Measurements from ENCODE around the gene CASP10. TPM values are rescaled to one million over a fixed set of nuclear protein-coding genes. Genes with fewer than 3 reads are reported as not detected.

CASP10 gene
- total RNA-seq, 1 donor from 2014 or later: 38.6 TPM

DNA sequence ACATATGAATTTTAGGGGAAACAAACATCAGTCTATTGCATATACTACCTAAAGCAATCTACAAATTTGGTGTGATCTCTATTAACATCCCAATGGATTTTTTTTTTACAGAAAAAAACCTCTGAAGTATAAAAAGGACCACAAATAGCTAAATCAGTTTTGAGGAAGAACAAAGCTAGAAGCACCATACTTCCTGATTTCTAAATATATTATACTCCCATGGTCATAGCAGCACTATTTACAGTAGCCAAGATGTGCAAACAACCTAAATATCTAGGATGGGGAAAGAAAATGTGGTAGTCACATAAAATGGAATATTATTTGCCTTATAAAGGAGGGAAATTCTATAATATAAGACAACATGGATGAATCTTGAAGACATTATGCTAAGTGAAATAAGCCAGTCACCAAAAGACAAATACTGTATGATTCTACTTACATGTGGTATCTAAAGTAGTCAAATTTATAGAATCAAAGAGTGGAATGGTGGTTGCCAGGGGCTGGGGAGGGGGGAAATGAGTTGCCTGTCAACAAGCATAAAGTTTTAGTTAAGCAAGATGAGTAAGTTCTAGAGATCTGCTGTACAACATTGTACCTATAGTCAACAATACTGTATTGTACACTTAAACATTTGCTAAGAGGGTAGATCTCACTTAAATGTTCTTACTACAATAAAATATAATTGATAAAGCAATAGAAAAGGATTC, 59.8 kb downstream of the CASP10 start:
- DNase-seq (ENCODE audit: low spot score): no peak
- Mint-ChIP-seq H3K4me3 (ENCODE audit: unreplicated experiment) (no peak overlapping the region), H3K9me3 (ENCODE audit: unreplicated experiment) (no peaks in the 10 kb centered on the region), H3K36me3 (ENCODE audit: low read depth, unreplicated experiment) (no peaks in the 10 kb centered on the region), H3K4me1 (ENCODE audit: unreplicated experiment) (peaks cover 3% of the 10 kb centered on the region), H3K27ac (ENCODE audit: unreplicated experiment) (no peak overlapping the region), H3K27me3 (ENCODE audit: unreplicated experiment) (peaks cover 1% of the 10 kb centered on the region)
- TF ChIP-seq CTCF (IDR thresholded peaks at IDR 0.05; ENCODE audit: unreplicated experiment): no peak

DNA sequence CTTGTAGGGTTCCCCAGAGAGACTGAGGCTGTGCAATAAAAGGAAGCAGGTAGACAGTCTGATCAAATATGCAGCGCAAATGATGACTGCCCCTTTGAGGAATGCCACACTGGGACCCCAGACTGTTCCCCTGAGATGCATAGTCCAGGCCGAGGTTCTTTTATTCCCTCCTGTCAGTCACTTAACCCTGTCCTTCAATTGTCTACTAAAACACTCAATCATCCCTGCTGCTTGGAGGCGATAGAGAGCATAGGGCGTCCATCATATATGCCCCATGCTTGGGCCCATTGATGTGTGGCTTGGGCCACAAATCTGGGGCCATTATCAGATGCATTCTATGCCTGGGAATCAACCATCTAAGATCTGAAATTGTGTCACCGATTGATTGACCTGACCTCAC, 61.9 kb downstream of the CASP10 start:
- H3K36me3 Mint-ChIP-seq (ENCODE audit: low read depth, unreplicated experiment): peaks cover 4% of the 10 kb centered on the region
- H3K4me1 Mint-ChIP-seq (ENCODE audit: unreplicated experiment): no peaks in the 10 kb centered on the region
- H3K9me3 Mint-ChIP-seq (ENCODE audit: unreplicated experiment): no peaks in the 10 kb centered on the region
- no peak overlapping the region for H3K27ac Mint-ChIP-seq (ENCODE audit: unreplicated experiment)
- H3K27me3 Mint-ChIP-seq (ENCODE audit: unreplicated experiment): peaks cover 1% of the 10 kb centered on the region
- no peak for DNase-seq (ENCODE audit: low spot score)
- no peak overlapping the region for H3K4me3 Mint-ChIP-seq (ENCODE audit: unreplicated experiment)
- TF ChIP-seq CTCF (IDR thresholded peaks at IDR 0.05; ENCODE audit: unreplicated experiment): no peak

DNA sequence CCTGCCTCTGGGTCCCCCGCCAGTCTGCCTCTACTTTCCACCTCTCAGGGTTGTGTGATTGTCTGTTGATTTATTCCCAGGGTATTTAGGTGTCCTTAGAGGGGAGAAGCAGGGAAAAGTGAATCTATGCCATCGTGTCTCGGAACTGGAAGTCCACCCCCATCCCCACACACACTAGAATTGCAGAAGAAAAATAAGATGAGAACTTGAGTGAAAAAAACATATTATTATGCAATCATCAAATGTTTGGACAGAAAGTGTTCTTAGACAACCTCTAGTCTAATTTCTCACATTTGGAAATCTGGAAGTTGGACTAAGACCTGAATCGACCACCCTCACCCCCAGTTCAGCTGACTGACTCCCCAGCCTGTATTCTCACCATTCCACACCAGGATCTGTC, 63.3 kb downstream of the CASP10 start:
- DNase-seq (ENCODE audit: low spot score): no peak
- Mint-ChIP-seq H3K4me1 (ENCODE audit: unreplicated experiment) (no peaks in the 10 kb centered on the region), H3K9me3 (ENCODE audit: unreplicated experiment) (no peaks in the 10 kb centered on the region), H3K27me3 (ENCODE audit: unreplicated experiment) (peaks cover 1% of the 10 kb centered on the region), H3K4me3 (ENCODE audit: unreplicated experiment) (no peak overlapping the region), H3K27ac (ENCODE audit: unreplicated experiment) (no peak overlapping the region), H3K36me3 (ENCODE audit: low read depth, unreplicated experiment) (peaks cover 9% of the 10 kb centered on the region)
- TF ChIP-seq CTCF (IDR thresholded peaks at IDR 0.05; ENCODE audit: unreplicated experiment): no peak

DNA sequence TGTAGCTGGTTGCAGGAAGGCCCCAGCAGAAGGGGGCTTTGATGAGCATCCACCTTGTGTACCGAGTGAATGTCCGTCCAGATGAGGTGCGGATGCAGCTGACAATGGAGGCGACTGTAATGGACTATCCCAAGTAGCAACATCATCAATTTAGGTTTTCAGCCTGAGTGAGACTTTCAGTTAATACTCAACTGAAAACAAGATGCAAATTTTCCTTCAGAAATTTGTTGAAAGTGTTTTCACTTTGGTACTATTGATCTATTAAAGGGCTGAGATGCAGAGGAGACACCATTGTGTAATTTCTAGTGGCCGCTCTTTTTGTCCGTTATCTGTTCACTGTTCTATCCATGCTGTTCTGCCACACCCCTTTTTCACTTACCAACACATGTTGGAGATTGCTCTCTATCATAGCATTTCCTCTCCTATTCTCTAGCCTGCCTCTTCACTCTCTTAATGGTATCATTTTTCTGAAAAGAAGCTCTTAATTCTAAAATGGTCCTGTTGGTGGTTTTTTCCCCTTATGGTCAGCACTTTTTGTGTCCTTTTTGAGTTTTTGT, 65.4 kb downstream of the CASP10 start:
- no peak overlapping the region for H3K27ac Mint-ChIP-seq (ENCODE audit: unreplicated experiment)
- peaks cover 1% of the 10 kb centered on the region for H3K27me3 Mint-ChIP-seq (ENCODE audit: unreplicated experiment)
- H3K36me3 Mint-ChIP-seq (ENCODE audit: low read depth, unreplicated experiment): peaks cover 9% of the 10 kb centered on the region
- TF ChIP-seq CTCF (IDR thresholded peaks at IDR 0.05; ENCODE audit: unreplicated experiment): no peak
- no peak overlapping the region for H3K4me3 Mint-ChIP-seq (ENCODE audit: unreplicated experiment)
- no peaks in the 10 kb centered on the region for H3K9me3 Mint-ChIP-seq (ENCODE audit: unreplicated experiment)
- DNase-seq (ENCODE audit: low spot score): no peak
- no peaks in the 10 kb centered on the region for H3K4me1 Mint-ChIP-seq (ENCODE audit: unreplicated experiment)

GRCh38 chr2:201249889-201250288, 66.9 kb downstream of the CASP10 start:
- Mint-ChIP-seq H3K4me1 (ENCODE audit: unreplicated experiment) (no peaks in the 10 kb centered on the region), H3K4me3 (ENCODE audit: unreplicated experiment) (no peak overlapping the region), H3K36me3 (ENCODE audit: low read depth, unreplicated experiment) (peaks cover 9% of the 10 kb centered on the region), H3K27me3 (ENCODE audit: unreplicated experiment) (peaks cover 1% of the 10 kb centered on the region), H3K27ac (ENCODE audit: unreplicated experiment) (no peak overlapping the region), H3K9me3 (ENCODE audit: unreplicated experiment) (no peaks in the 10 kb centered on the region)
- no peak for DNase-seq (ENCODE audit: low spot score)
- TF ChIP-seq CTCF (IDR thresholded peaks at IDR 0.05; ENCODE audit: unreplicated experiment): no peak

Measured in endothelial cell (in vitro differentiated cells).